ENCODE measurements around the gene HIVEP1.

DNA sequence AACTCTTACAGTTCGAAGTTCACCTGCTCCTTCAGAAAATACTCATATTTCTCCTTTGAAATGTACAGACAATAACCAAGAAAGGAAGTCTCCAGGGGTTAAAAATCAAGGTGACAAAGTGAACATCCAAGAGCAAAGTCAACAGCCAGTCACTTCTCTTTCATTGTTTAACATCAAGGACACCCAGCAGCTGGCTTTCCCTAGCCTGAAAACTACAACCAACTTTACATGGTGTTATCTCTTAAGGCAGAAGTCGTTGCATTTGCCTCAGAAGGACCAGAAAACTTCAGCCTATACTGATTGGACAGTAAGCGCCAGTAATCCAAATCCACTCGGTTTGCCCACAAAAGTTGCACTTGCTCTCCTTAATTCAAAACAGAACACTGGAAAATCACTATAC, 113.3 kb downstream of the HIVEP1 start:
- TF ChIP-seq POLR2A (IDR thresholded peaks at IDR 0.05; ENCODE audit: low read depth, low read length): no peak
- TF ChIP-seq POLR2AphosphoS5 (IDR thresholded peaks at IDR 0.05; ENCODE audit: low read depth, low read length): no peak
- TF ChIP-seq TAF1 (IDR thresholded peaks at IDR 0.05; ENCODE audit: borderline replicate concordance, low read depth, low read length): no peak

All from GM12892 (cell line).